SK-N-SH (cell line): ENCODE results near the gene LAGE3. TPM values are rescaled to one million over a fixed set of nuclear protein-coding genes. Genes with fewer than 3 reads are reported as not detected.

ENCODE experiments used
- CTCF ChIA-PET: fragments of 300-600, 350-600 bp; formaldehyde crosslinking; extraction: SDS; loops from one replicate; lab custom pipeline; 2021; lab: Yijun Ruan, JAX
- POLR2A ChIA-PET: fragments of 350-600 bp; sonication (Branson Sonifier 250); formaldehyde crosslinking; extraction: SDS; loops from one replicate; lab custom pipeline; 2020; ENCODE audit warnings: antibody characterized with exemption, inconsistent platforms; lab: Yijun Ruan, JAX
- DNase-seq: peaks from one replicate; pipeline ENCODE4 v3.0.0; 2012
- H2AFZ ChIP-seq: fragments of 200-600 bp; sonication (generic); 2 replicates; pipeline ENCODE4 v1.8.1; 2016; ENCODE audit warnings: antibody characterized with exemption, mild to moderate bottlenecking, low read depth
- H3F3A ChIP-seq: fragments of 200-600 bp; sonication (generic); replicated peaks from 2 replicates; pipeline ENCODE3; 2016; ENCODE audit warnings: antibody characterized with exemption, mild to moderate bottlenecking; ENCODE audit not compliant: insufficient read depth
- H3K27ac ChIP-seq, 2 experiments: fragments of 200-500 bp in 1 of 2; fragments of 200-600 bp in 1 of 2; sonication (Bioruptor generic) in 1 of 2; sonication (generic), shearing (Covaris generic) in 1 of 2; 2 replicates each; pipeline versions ENCODE4 v1.5.1 to v1.6.1; 2014 to 2016; ENCODE audit warnings: low read depth in 2 of 2, inconsistent platforms in 1 of 2, low read length in 1 of 2, mild to moderate bottlenecking in 1 of 2, mixed read lengths in 1 of 2
- H3K27me3 ChIP-seq: fragments of 200-600 bp; sonication (generic), shearing (Covaris generic); 2 replicates; pipeline ENCODE4 v1.6.1; 2016; ENCODE audit warnings: mixed run types; ENCODE audit not compliant: insufficient read depth
- H3K36me3 ChIP-seq, 2 experiments: fragments of 200-500 bp in 1 of 2; fragments of 200-600 bp in 1 of 2; sonication (Bioruptor generic) in 1 of 2; sonication (generic) in 1 of 2; replicated peaks in 1 of 2; 2 replicates each; pipeline versions ENCODE3 to v1.5.1; 2014 to 2016; ENCODE audit warnings: low read length in 1 of 2, mild to moderate bottlenecking in 1 of 2; ENCODE audit not compliant: insufficient read depth in 2 of 2, control insufficient read depth in 1 of 2
- H3K4me1 ChIP-seq, 2 experiments: fragments of 200-500 bp in 1 of 2; fragments of 200-600 bp in 1 of 2; sonication (Bioruptor generic) in 1 of 2; sonication (generic), shearing (Covaris generic) in 1 of 2; 2 replicates each; pipeline versions ENCODE4 v1.5.1 to v1.6.1; 2014 to 2016; ENCODE audit warnings: low read depth in 1 of 2, low read length in 1 of 2, mixed run types in 1 of 2; ENCODE audit not compliant: insufficient read depth in 2 of 2, control insufficient read depth in 1 of 2
- H3K4me2 ChIP-seq: fragments of 200-600 bp; sonication (generic), shearing (Covaris generic); 2 replicates; pipeline ENCODE4 v1.6.1; 2017; ENCODE audit warnings: mixed run types
- H3K4me3 ChIP-seq, 2 experiments: fragments of 200-500 bp in 1 of 2; fragments of 200-600 bp in 1 of 2; sonication (Bioruptor generic) in 1 of 2; sonication (generic), shearing (Covaris generic) in 1 of 2; 2 replicates each; pipeline versions ENCODE4 v1.5.1 to v1.8.1; 2014 to 2016; ENCODE audit warnings: low read depth in 2 of 2, inconsistent platforms in 1 of 2, low read length in 1 of 2, mild to moderate bottlenecking in 1 of 2, mixed read lengths in 1 of 2, moderate library complexity in 1 of 2
- H3K79me2 ChIP-seq: fragments of 200-600 bp; sonication (generic); 2 replicates; pipeline ENCODE4 v1.8.1; 2017; ENCODE audit warnings: mild to moderate bottlenecking; ENCODE audit not compliant: insufficient read depth
- H3K9ac ChIP-seq: fragments of 200-600 bp; sonication (generic); 2 replicates; pipeline ENCODE4 v1.6.1; 2017; ENCODE audit warnings: mixed run types
- H3K9me2 ChIP-seq: fragments of 200-600 bp; sonication (generic); 2 replicates; pipeline ENCODE4 v1.6.1; 2017; ENCODE audit warnings: mixed run types
- H3K9me3 ChIP-seq: fragments of 200-600 bp; sonication (generic); 2 replicates; pipeline ENCODE4 v1.6.1; 2017; ENCODE audit warnings: mixed run types, mild to moderate bottlenecking, moderate library complexity
- H4K20me1 ChIP-seq: fragments of 200-600 bp; sonication (generic); 2 replicates; pipeline ENCODE4 v1.6.1; 2017; ENCODE audit warnings: mild to moderate bottlenecking, mixed run types; ENCODE audit not compliant: insufficient read depth
- CHD2 ChIP-seq: fragments of 150-350 bp; IDR thresholded peaks from 2 replicates; pipeline ENCODE4 v1.6.1; 2018; ENCODE audit warnings: low read length; ENCODE audit not compliant: partially characterized antibody
- ELF1 ChIP-seq: IDR thresholded peaks from 2 replicates; pipeline ENCODE4 v1.4.0; 2012
- EP300 ChIP-seq, 2 experiments: IDR thresholded peaks; 2 replicates each; pipeline versions ENCODE4 v1.4.0 to v1.6.1; 2012; ENCODE audit warnings: borderline replicate concordance in 1 of 2, low read depth in 1 of 2, low read length in 1 of 2
- EZH2phosphoT487 ChIP-seq: fragments of 200-600 bp; sonication (generic); IDR thresholded peaks from 2 replicates; pipeline ENCODE4 v1.6.1; 2017; ENCODE audit warnings: low read depth, mixed run types, mild to moderate bottlenecking, antibody characterized with exemption, moderate library complexity, borderline replicate concordance
- FOSL2 ChIP-seq: IDR thresholded peaks from 2 replicates; pipeline ENCODE4 v1.4.0; 2012; ENCODE audit warnings: low read depth, mild to moderate bottlenecking, moderate library complexity, borderline replicate concordance
- FOXM1 ChIP-seq: IDR thresholded peaks from 2 replicates; pipeline ENCODE4 v1.4.0; 2012; ENCODE audit warnings: low read depth, mild to moderate bottlenecking
- GABPA ChIP-seq: IDR thresholded peaks from 2 replicates; pipeline ENCODE4 v1.4.0; 2012; ENCODE audit warnings: low read depth, mild to moderate bottlenecking
- GATA2 ChIP-seq: sonication (generic); formaldehyde crosslinking; IDR thresholded peaks from 2 replicates; pipeline ENCODE4 v1.5.0; 2020; ENCODE audit warnings: mild to moderate bottlenecking, missing genetic modification reagents
- JUND ChIP-seq: IDR thresholded peaks from 2 replicates; pipeline ENCODE4 v1.4.0; 2012
- MXI1 ChIP-seq: IDR thresholded peaks from 2 replicates; pipeline ENCODE4 v1.6.1; 2012; ENCODE audit warnings: mild to moderate bottlenecking, low read depth, low read length, improper control_type of control experiment
- NRF1 ChIP-seq: IDR thresholded peaks from 2 replicates; pipeline ENCODE4 v1.6.1; 2012; ENCODE audit warnings: low read depth, mild to moderate bottlenecking, low read length
- PBX3 ChIP-seq: IDR thresholded peaks from 2 replicates; pipeline ENCODE4; 2012
- RAD21 ChIP-seq: IDR thresholded peaks from 2 replicates; pipeline ENCODE4 v1.6.1; 2012; ENCODE audit warnings: mild to moderate bottlenecking, low read length
- RCOR1 ChIP-seq: fragments of 150-350 bp; IDR thresholded peaks from 2 replicates; pipeline ENCODE4 v1.6.1; 2017; ENCODE audit warnings: antibody characterized with exemption, low read length
- RFX5 ChIP-seq: IDR thresholded peaks from 2 replicates; pipeline ENCODE4 v1.6.1; 2012; ENCODE audit warnings: mild to moderate bottlenecking, improper control_type of control experiment, low read length
- RXRA ChIP-seq: IDR thresholded peaks from 2 replicates; pipeline ENCODE4 v1.4.0; 2012; ENCODE audit warnings: low read depth, mild to moderate bottlenecking, borderline replicate concordance
- SMC3 ChIP-seq: IDR thresholded peaks from 2 replicates; pipeline ENCODE4 v1.6.1; 2012; ENCODE audit warnings: low read depth, low read length, improper control_type of control experiment
- TAF1 ChIP-seq: IDR thresholded peaks from 2 replicates; pipeline ENCODE4 v1.6.1; 2012; ENCODE audit warnings: low read depth, mild to moderate bottlenecking, low read length, moderate library complexity, borderline replicate concordance
- TEAD4 ChIP-seq: IDR thresholded peaks from 2 replicates; pipeline ENCODE4 v1.4.0; 2012; ENCODE audit warnings: mild to moderate bottlenecking, borderline replicate concordance; ENCODE audit not compliant: insufficient read depth
- USF1 ChIP-seq: IDR thresholded peaks from 2 replicates; pipeline ENCODE4 v1.4.0; 2012; ENCODE audit warnings: low read depth, borderline replicate concordance
- YY1 ChIP-seq: IDR thresholded peaks from 2 replicates; pipeline ENCODE4 v1.4.0; 2012; ENCODE audit warnings: low read depth, mild to moderate bottlenecking
- whole genome bisulfite sequencing: methylation state at CpG from one replicate; pipeline ENCODE4 v1.1.6; 2017; ENCODE audit warnings: low lambda C conversion rate; 5-methylcytosine and 5-hydroxymethylcytosine counted together
- polyA plus RNA-seq, 3 experiments: library from polyadenylated mRNA; depleted of rRNA; stranded (reverse); fragments of >200 nt; gene quantifications; 2 replicates each; pipeline ENCODE4 v1.2.3, GENCODE V29; 2012
- TF ChIP-seq, protein P1 (sequence below): IDR thresholded peaks from 2 replicates; pipeline ENCODE4 v1.4.0; 2012; ENCODE audit warnings: low read depth
- TF ChIP-seq, protein P2 (sequence below): IDR thresholded peaks from 2 replicates; pipeline ENCODE4 v1.4.0; 2012; ENCODE audit warnings: low read depth, borderline replicate concordance

LAGE3 gene
- polyA plus RNA-seq, 1 of the 3 experiments (the other 2 are of a cell fraction), result 37.2 TPM

GRCh38 chrX:154481911-154482601 lies 3.0 kb upstream of the LAGE3 start:
- H3K27me3 ChIP-seq, result 0 out of 2 replicates have a peak, but pooled peaks cover 5% of the 10 kb centered on the region
- H2AFZ ChIP-seq, result no peak overlapping the region
- H3K4me3 ChIP-seq, result no peak overlapping the region
- H3K27ac ChIP-seq, result no peak overlapping the region
- H3K36me3 ChIP-seq, result peaks cover 0 to 14% of the 10 kb centered on the region in 2 experiments
- no peak overlapping the region for H3K4me2 ChIP-seq
- no peaks in the 10 kb centered on the region for H3K9me2 ChIP-seq
- peaks cover 0 to 12% of the 10 kb centered on the region in 2 experiments; a peak in 1 of 4 replicates for H3K4me1 ChIP-seq
- H3K79me2 ChIP-seq, result peaks cover 15% of the 10 kb centered on the region
- H3K9me3 ChIP-seq, result no peaks in the 10 kb centered on the region
- ChIA-PET CTCF (interaction anchor here (0.8 to 1.0 kb wide), 2 partner anchors 17 to 45 kb away, joined by 4 read pairs; no protein-coding TSS in a partner anchor), POLR2A (no interaction called here)
- no peak overlapping the region for H3K9ac ChIP-seq
- WGBS, result 50% methylated on average over 12 of the region's 14 CpGs
- H3F3A ChIP-seq, result peaks cover 8% of the 10 kb centered on the region
- TF ChIP-seq NRF1 (no peak), SMC3 (no peak), USF1 (no peak), GABPA (no peak), TAF1 (no peak), GATA2 (CRISPR knock-in tag) (no peak), JUND (no peak), RAD21 (no peak), MXI1 (no peak), RFX5 (no peak), TEAD4 (no peak), ELF1 (no peak), YY1 (no peak), CHD2 (no peak), EZH2phosphoT487 (no peak)
- TF ChIP-seq, protein P1, sequence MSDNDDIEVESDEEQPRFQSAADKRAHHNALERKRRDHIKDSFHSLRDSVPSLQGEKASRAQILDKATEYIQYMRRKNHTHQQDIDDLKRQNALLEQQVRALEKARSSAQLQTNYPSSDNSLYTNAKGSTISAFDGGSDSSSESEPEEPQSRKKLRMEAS, result no peak
- H4K20me1 ChIP-seq, result no peaks in the 10 kb centered on the region
- DNase-seq, result no peak

- Histone ChIP-seq H3K79me2 (peaks cover 15% of the 10 kb centered on the region), H3K9me3 (no peaks in the 10 kb centered on the region), H3K4me3 (no peak overlapping the region), H2AFZ (no peak overlapping the region), H3F3A (peaks cover 12% of the 10 kb centered on the region), H3K36me3 (peaks cover 0 to 14% of the 10 kb centered on the region in 2 experiments), H3K27ac (no peak overlapping the region), H3K9ac (no peak overlapping the region), H3K9me2 (no peaks in the 10 kb centered on the region), H4K20me1 (no peaks in the 10 kb centered on the region), H3K27me3 (peaks cover 5% of the 10 kb centered on the region; the same call in 1 of the 2 replicates), H3K4me2 (no peak overlapping the region), H3K4me1 (peaks cover 0 to 12% of the 10 kb centered on the region in 2 experiments; a peak in 1 of 4 replicates)
- ChIA-PET CTCF (interaction anchor here (0.8 kb wide), 1 partner anchor 21 kb away, joined by 3 read pairs; no protein-coding TSS in a partner anchor), POLR2A (interaction anchor here (0.7 to 0.8 kb wide), 2 partner anchors 34 to 1543 kb away, joined by 3 to 5 read pairs; no protein-coding TSS in a partner anchor)
- no peak for DNase-seq
- 36% methylated on average over 5 of the region's 5 CpGs for WGBS
- TF ChIP-seq FOSL2 (no peak), RAD21 (no peak), GABPA (no peak), EP300 (IDR thresholded peaks at IDR 0.05; ENCODE audit: borderline replicate concordance in 1 of 2, low read depth in 1 of 2, low read length in 1 of 2) (no peak), FOXM1 (no peak), ELF1 (no peak), RXRA (no peak), YY1 (no peak), GATA2 (CRISPR knock-in tag) (no peak), CHD2 (no peak), PBX3 (no peak), RCOR1 (no peak), TEAD4 (no peak), JUND (no peak), SMC3 (no peak)
- TF ChIP-seq, protein P2, sequence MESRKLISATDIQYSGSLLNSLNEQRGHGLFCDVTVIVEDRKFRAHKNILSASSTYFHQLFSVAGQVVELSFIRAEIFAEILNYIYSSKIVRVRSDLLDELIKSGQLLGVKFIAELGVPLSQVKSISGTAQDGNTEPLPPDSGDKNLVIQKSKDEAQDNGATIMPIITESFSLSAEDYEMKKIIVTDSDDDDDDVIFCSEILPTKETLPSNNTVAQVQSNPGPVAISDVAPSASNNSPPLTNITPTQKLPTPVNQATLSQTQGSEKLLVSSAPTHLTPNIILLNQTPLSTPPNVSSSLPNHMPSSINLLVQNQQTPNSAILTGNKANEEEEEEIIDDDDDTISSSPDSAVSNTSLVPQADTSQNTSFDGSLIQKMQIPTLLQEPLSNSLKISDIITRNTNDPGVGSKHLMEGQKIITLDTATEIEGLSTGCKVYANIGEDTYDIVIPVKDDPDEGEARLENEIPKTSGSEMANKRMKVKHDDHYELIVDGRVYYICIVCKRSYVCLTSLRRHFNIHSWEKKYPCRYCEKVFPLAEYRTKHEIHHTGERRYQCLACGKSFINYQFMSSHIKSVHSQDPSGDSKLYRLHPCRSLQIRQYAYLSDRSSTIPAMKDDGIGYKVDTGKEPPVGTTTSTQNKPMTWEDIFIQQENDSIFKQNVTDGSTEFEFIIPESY, result no peak
These were observed 2.1 kb upstream of the LAGE3 start for GRCh38 chrX:154481195-154481594.
